Epithelial cell of esophagus (primary cell): Measurements from ENCODE around the gene STK24.

Source experiments
- DNase-seq: peaks from one replicate; pipeline ENCODE4 v3.0.0; 2010; ENCODE audit warnings: low read depth
- H3K4me3 ChIP-seq: 2 replicates; pipeline ENCODE4 v1.5.1; 2011; ENCODE audit warnings: mild to moderate bottlenecking, low read length, control low read depth
- CTCF ChIP-seq: IDR thresholded peaks from 2 replicates; pipeline ENCODE4 v1.5.1; 2011; ENCODE audit warnings: low read depth, mild to moderate bottlenecking, low read length, control low read depth, inconsistent platforms; ENCODE audit not compliant: insufficient read depth; ENCODE audit errors: missing control alignments

Gene STK24

GRCh38 chr13:98529171-98529570, 47.7 kb downstream of the STK24 start:
- TF ChIP-seq CTCF: no peak
- no peak for DNase-seq
- H3K4me3 ChIP-seq: no peak overlapping the region

GRCh38 chr13:98528663-98529064, 48.2 kb downstream of the STK24 start:
- no peak for TF ChIP-seq CTCF
- DNase-seq: peak; percentile 38
- no peak overlapping the region for H3K4me3 ChIP-seq

GRCh38 chr13:98527526-98527925, 49.4 kb downstream of the STK24 start:
- DNase-seq: no peak
- H3K4me3 ChIP-seq: no peak overlapping the region
- no peak for TF ChIP-seq CTCF

GRCh38 chr13:98526182-98526512, 50.8 kb downstream of the STK24 start:
- TF ChIP-seq CTCF: no peak
- no peak for DNase-seq
- no peak overlapping the region for H3K4me3 ChIP-seq

- H3K4me3 ChIP-seq: no peak overlapping the region
- no peak for DNase-seq
- no peak for TF ChIP-seq CTCF
Measured at GRCh38 chr13:98525456-98526181, 51.3 kb downstream of the STK24 start.

GRCh38 chr13:98524793-98525192, 52.1 kb downstream of the STK24 start:
- no peak overlapping the region for H3K4me3 ChIP-seq
- no peak for DNase-seq
- no peak for TF ChIP-seq CTCF

- DNase-seq: no peak
- no peak overlapping the region for H3K4me3 ChIP-seq
- no peak for TF ChIP-seq CTCF
Measured at GRCh38 chr13:98524391-98524790, 52.5 kb downstream of the STK24 start.
